Testis (tissue), 2 donors: ENCODE measurements around the gene RNF166.

ENCODE experiments used
- CTCF ChIP-seq, 3 experiments: fragments of 450-650 bp in 2 of 3; fragments of 200-600 bp in 1 of 3; sonication (generic) in 1 of 3; IDR thresholded peaks; one replicate each; pipeline ENCODE4 v1.5.1; 2016 to 2019; ENCODE audit warnings: antibody characterized with exemption in 3 of 3, mild to moderate bottlenecking in 2 of 3, moderate library complexity in 1 of 3
- POLR2A ChIP-seq: fragments of 450-650 bp; IDR thresholded peaks from one replicate; pipeline ENCODE4 v1.6.1; 2017; ENCODE audit warnings: antibody characterized with exemption, mild to moderate bottlenecking, moderate library complexity

- TF ChIP-seq CTCF (IDR thresholded peaks at IDR 0.05) (no peak), POLR2A (no peak)
These were observed 28.1 kb upstream of the RNF166 start for GRCh38 chr16:88734361-88734728.
